Stimulated activated naive CD8-positive, alpha-beta T cell treated with anti-CD3 and anti-CD28 coated beads, Interleukin-15, amount 100 ng/mL, for 72 hours (primary cell): ENCODE measurements around the gene SLC9A7.
A peak's percentile ranks its signal among the peaks of the same experiment; 100 is the strongest.

ENCODE experiments used
- ATAC-seq: fragments of 150-1000 bp; cut with Tn5 transposase; 2 replicates; pipeline ENCODE4 v1.10.0; 2021; ENCODE audit warnings: mild to moderate bottlenecking, moderate library complexity
- DNase-seq, 2 donors: peaks; one replicate each; pipeline ENCODE4 v3.0.0; 2021 to 2022
- H3K27ac Mint-ChIP-seq, 2 donors: one replicate each; pipeline ENCODE4 v1.8.0; 2022; ENCODE audit warnings: mild to moderate bottlenecking in 2 of 2, mixed read lengths in 2 of 2, moderate library complexity in 2 of 2
- H3K27me3 Mint-ChIP-seq: one replicate; pipeline ENCODE4 v1.8.0; 2022; ENCODE audit warnings: mixed read lengths
- H3K4me1 Mint-ChIP-seq: one replicate; pipeline ENCODE4 v1.8.0; 2022; ENCODE audit warnings: mild to moderate bottlenecking, mixed read lengths
- H3K4me3 Mint-ChIP-seq, 2 donors: one replicate each; pipeline ENCODE4 v1.8.0; 2022; ENCODE audit warnings: mild to moderate bottlenecking in 2 of 2, mixed read lengths in 2 of 2, moderate library complexity in 1 of 2
- H3K9me3 Mint-ChIP-seq, 2 donors: one replicate each; pipeline ENCODE4 v1.8.0; 2022; ENCODE audit warnings: mixed read lengths in 2 of 2

SLC9A7 gene

GRCh38 chrX:46573331-46573891 lies 185.5 kb downstream of the SLC9A7 start, which contains the start of gene CHST7:
CHST7 (plus strand) TSS chrX:46573765; CDS start chrX:46573932, 167 bp downstream.
- Mint-ChIP-seq H3K27ac (peak within 1 kb of the TSS; percentile 86 to 89), H3K4me3 (peak within 1 kb of the TSS; percentile 56 to 77), H3K9me3 (no peaks in the 10 kb centered on the region), H3K4me1 (peaks cover 36% of the 10 kb centered on the region), H3K27me3 (peaks cover 24% of the 10 kb centered on the region)
- ATAC-seq (peak; percentile 66), DNase-seq (peak; percentile 67 to 70)

GRCh38 chrX:46572340-46572936 lies 186.5 kb downstream of the SLC9A7 start:
- Mint-ChIP-seq H3K27me3 (peaks cover 23% of the 10 kb centered on the region), H3K9me3 (no peaks in the 10 kb centered on the region), H3K4me1 (peaks cover 36% of the 10 kb centered on the region), H3K27ac (peak overlapping the region; percentile 43 to 86), H3K4me3 (peak overlapping the region; percentile 56 to 77)
- peak; percentile 49 to 66 for DNase-seq
- ATAC-seq = peak; percentile 75

GRCh38 chrX:46571423-46572339 lies 187.2 kb downstream of the SLC9A7 start:
- H3K9me3 Mint-ChIP-seq = no peaks in the 10 kb centered on the region
- H3K4me1 Mint-ChIP-seq = peaks cover 35% of the 10 kb centered on the region
- peak overlapping the region; percentile 35 to 86 for H3K27ac Mint-ChIP-seq
- H3K4me3 Mint-ChIP-seq = peak overlapping the region; percentile 56 to 77
- no peak for DNase-seq
- H3K27me3 Mint-ChIP-seq = peaks cover 16% of the 10 kb centered on the region
- no peak for ATAC-seq

- no peaks in the 10 kb centered on the region for H3K9me3 Mint-ChIP-seq
- H3K27ac Mint-ChIP-seq = no peak overlapping the region
- peaks cover 20% of the 10 kb centered on the region for H3K4me1 Mint-ChIP-seq
- ATAC-seq (no peak), DNase-seq (no peak)
- no peak overlapping the region for H3K4me3 Mint-ChIP-seq
- no peaks in the 10 kb centered on the region for H3K27me3 Mint-ChIP-seq
Observed at GRCh38 chrX:46569621-46570020, 189.3 kb downstream of the SLC9A7 start.

- ATAC-seq = no peak
- H3K9me3 Mint-ChIP-seq = no peaks in the 10 kb centered on the region
- H3K4me3 Mint-ChIP-seq = no peak overlapping the region
- no peak for DNase-seq
- H3K27me3 Mint-ChIP-seq = no peaks in the 10 kb centered on the region
- no peak overlapping the region for H3K27ac Mint-ChIP-seq
- peaks cover 15% of the 10 kb centered on the region for H3K4me1 Mint-ChIP-seq
Observed at GRCh38 chrX:46567388-46567787, 191.5 kb downstream of the SLC9A7 start.

- no peaks in the 10 kb centered on the region for H3K9me3 Mint-ChIP-seq
- peaks cover 17% of the 10 kb centered on the region for H3K4me1 Mint-ChIP-seq
- no peak overlapping the region for H3K27ac Mint-ChIP-seq
- ATAC-seq (peak; percentile 97), DNase-seq (peak; percentile 39 to 59)
- H3K4me3 Mint-ChIP-seq = peak overlapping the region; percentile 1 to 12
- peaks cover 7% of the 10 kb centered on the region for H3K27me3 Mint-ChIP-seq
Observed at GRCh38 chrX:46561824-46562657, 196.9 kb downstream of the SLC9A7 start.

GRCh38 chrX:46559062-46559461 lies 199.9 kb downstream of the SLC9A7 start:
- Mint-ChIP-seq H3K4me1 (peaks cover 17% of the 10 kb centered on the region), H3K4me3 (no peak overlapping the region), H3K27me3 (peaks cover 7% of the 10 kb centered on the region), H3K27ac (no peak overlapping the region), H3K9me3 (no peaks in the 10 kb centered on the region)
- no peak for ATAC-seq
- DNase-seq = no peak

- DNase-seq = no peak
- Mint-ChIP-seq H3K4me3 (no peak overlapping the region), H3K27me3 (no peaks in the 10 kb centered on the region), H3K4me1 (no peaks in the 10 kb centered on the region), H3K27ac (no peak overlapping the region), H3K9me3 (no peaks in the 10 kb centered on the region)
- no peak for ATAC-seq
Observed at GRCh38 chrX:46554942-46555341, 204.0 kb downstream of the SLC9A7 start.

GRCh38 chrX:46553935-46554334 lies 205.0 kb downstream of the SLC9A7 start:
- H3K27ac Mint-ChIP-seq = peak overlapping the region in 1 of 2 donors; percentile 72
- H3K9me3 Mint-ChIP-seq = no peaks in the 10 kb centered on the region
- H3K4me1 Mint-ChIP-seq = no peaks in the 10 kb centered on the region
- no peaks in the 10 kb centered on the region for H3K27me3 Mint-ChIP-seq
- no peak for DNase-seq
- no peak overlapping the region for H3K4me3 Mint-ChIP-seq
- ATAC-seq = no peak

GRCh38 chrX:46551494-46552128 lies 207.3 kb downstream of the SLC9A7 start:
- DNase-seq = no peak
- Mint-ChIP-seq H3K9me3 (no peaks in the 10 kb centered on the region), H3K27me3 (no peaks in the 10 kb centered on the region), H3K4me3 (no peak overlapping the region), H3K27ac (no peak overlapping the region), H3K4me1 (peaks cover 4% of the 10 kb centered on the region)
- no peak for ATAC-seq

- Mint-ChIP-seq H3K27me3 (no peaks in the 10 kb centered on the region), H3K9me3 (no peaks in the 10 kb centered on the region), H3K4me3 (no peak overlapping the region), H3K27ac (no peak overlapping the region), H3K4me1 (peaks cover 6% of the 10 kb centered on the region)
- DNase-seq (no peak), ATAC-seq (no peak)
Observed at GRCh38 chrX:46549914-46550313, 209.0 kb downstream of the SLC9A7 start.
